Measurements from ENCODE around the gene FBXO9. TPM values are rescaled to one million over a fixed set of nuclear protein-coding genes. Genes with fewer than 3 reads are reported as not detected.

Gene FBXO9
- total RNA-seq, 1 experiment from 2014 or later = 68.4 TPM

GRCh38 chr6:53041356-53041755 lies 23.8 kb upstream of the FBXO9 start:
- no peaks in the 10 kb centered on the region for H3K27me3 ChIP-seq (ENCODE audit: insufficient read depth, low read length)
- no peak for DNase-seq
- H4K8ac ChIP-seq (replicated peaks; ENCODE audit: insufficient read length, low read depth, low read length) = no peak overlapping the region
- H2AK5ac ChIP-seq (ENCODE audit: insufficient read length, low read length) = no peak overlapping the region
- no peak overlapping the region for H4K91ac ChIP-seq (ENCODE audit: insufficient read length, low read depth, low read length)
- H2BK120ac ChIP-seq (ENCODE audit: low read depth, low read length, poor library complexity, severe bottlenecking) = no peak overlapping the region
- no peaks in the 10 kb centered on the region for H3K79me1 ChIP-seq (ENCODE audit: insufficient read depth, low read depth, low read length, poor library complexity, severe bottlenecking)
- H3K4ac ChIP-seq (ENCODE audit: low read depth, low read length) = no peak overlapping the region
- no peak overlapping the region for H3K4me2 ChIP-seq (ENCODE audit: insufficient read depth, insufficient read length, low read length)
- H3K9me3 ChIP-seq (ENCODE audit: control insufficient read depth, low read depth, low read length) = no peaks in the 10 kb centered on the region
- H3K9ac ChIP-seq (ENCODE audit: extremely low read depth, insufficient read length, low read length) = no peak overlapping the region
- no peaks in the 10 kb centered on the region for H3K23me2 ChIP-seq (ENCODE audit: insufficient read length, low read depth, low read length, poor library complexity, severe bottlenecking)
- no peak overlapping the region for H2AFZ ChIP-seq (ENCODE audit: low read length)
- no CpG with 5 or more reads among the region's 4 CpGs for WGBS (ENCODE audit: extremely low coverage, insufficient read length, low lambda C conversion rate)
- TF ChIP-seq, protein P1, sequence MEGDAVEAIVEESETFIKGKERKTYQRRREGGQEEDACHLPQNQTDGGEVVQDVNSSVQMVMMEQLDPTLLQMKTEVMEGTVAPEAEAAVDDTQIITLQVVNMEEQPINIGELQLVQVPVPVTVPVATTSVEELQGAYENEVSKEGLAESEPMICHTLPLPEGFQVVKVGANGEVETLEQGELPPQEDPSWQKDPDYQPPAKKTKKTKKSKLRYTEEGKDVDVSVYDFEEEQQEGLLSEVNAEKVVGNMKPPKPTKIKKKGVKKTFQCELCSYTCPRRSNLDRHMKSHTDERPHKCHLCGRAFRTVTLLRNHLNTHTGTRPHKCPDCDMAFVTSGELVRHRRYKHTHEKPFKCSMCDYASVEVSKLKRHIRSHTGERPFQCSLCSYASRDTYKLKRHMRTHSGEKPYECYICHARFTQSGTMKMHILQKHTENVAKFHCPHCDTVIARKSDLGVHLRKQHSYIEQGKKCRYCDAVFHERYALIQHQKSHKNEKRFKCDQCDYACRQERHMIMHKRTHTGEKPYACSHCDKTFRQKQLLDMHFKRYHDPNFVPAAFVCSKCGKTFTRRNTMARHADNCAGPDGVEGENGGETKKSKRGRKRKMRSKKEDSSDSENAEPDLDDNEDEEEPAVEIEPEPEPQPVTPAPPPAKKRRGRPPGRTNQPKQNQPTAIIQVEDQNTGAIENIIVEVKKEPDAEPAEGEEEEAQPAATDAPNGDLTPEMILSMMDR (conservative IDR thresholded peaks at IDR 0.05) = no peak
- H3K18ac ChIP-seq (ENCODE audit: insufficient read length, low read depth, low read length) = no peak overlapping the region
- H3K23ac ChIP-seq (ENCODE audit: insufficient read length, low read depth, low read length) = no peak overlapping the region
- Mint-ChIP-seq H3K9me3 (no peaks in the 10 kb centered on the region), H3K27ac (no peak overlapping the region), H3K27me3 (ENCODE audit: low read depth) (no peaks in the 10 kb centered on the region), H3K36me3 (ENCODE audit: insufficient read depth in 1 of 3, low read depth in 3 of 3) (peaks cover 9 to 27% (median 25%) of the 10 kb centered on the region in 3 experiments), H3K4me3 (no peak overlapping the region), H3K4me1 (peaks cover 15 to 22% of the 10 kb centered on the region in 2 experiments)
- no peak overlapping the region for H3T11ph ChIP-seq (ENCODE audit: low read length)
- no peak overlapping the region for H3K14ac ChIP-seq (ENCODE audit: insufficient read depth, low read length)
- H2BK15ac ChIP-seq (ENCODE audit: low read depth, low read length) = no peak overlapping the region
- H2BK20ac ChIP-seq (ENCODE audit: low read depth, low read length, poor library complexity, severe bottlenecking) = no peak overlapping the region
- H3K27ac ChIP-seq (ENCODE audit: insufficient read length, low read depth, low read length) = no peak overlapping the region
- no peak overlapping the region for H2BK5ac ChIP-seq (ENCODE audit: insufficient read length, low read length)
- H3K56ac ChIP-seq (ENCODE audit: insufficient read length, low read depth, low read length) = no peak overlapping the region
- H3K4me1 ChIP-seq (ENCODE audit: insufficient read depth, low read length) = no peaks in the 10 kb centered on the region
- H4K5ac ChIP-seq (ENCODE audit: insufficient read length, low read depth, low read length) = no peak overlapping the region
- no peaks in the 10 kb centered on the region for H4K20me1 ChIP-seq (ENCODE audit: control insufficient read depth, insufficient read depth, insufficient read length)
- no peaks in the 10 kb centered on the region for H3K79me2 ChIP-seq (ENCODE audit: insufficient read depth, low read length)
- H2BK12ac ChIP-seq (ENCODE audit: insufficient read length, low read depth, low read length) = no peak overlapping the region
